Left lung (tissue), 10 donors: ENCODE data around the gene DOCK8. TPM values are rescaled to one million over a fixed set of nuclear protein-coding genes. Genes with fewer than 3 reads are reported as not detected.

Experiments used
- ATAC-seq: fragments of 200-7000 bp; cut with Tn5 transposase; one replicate; pipeline ENCODE4 v1.9.1; 2020; ENCODE audit warnings: moderate library complexity
- DNase-seq, 4 donors: peaks; one replicate each; pipeline ENCODE4 v3.0.0-alpha.2; 2013 to 2020
- H3K27ac ChIP-seq, 2 donors: fragments of 200-600 bp; sonication (generic) in 1 of 2; one replicate each; pipeline versions ENCODE4 v1.5.0 to v1.8.0; 2020 to 2021
- H3K27me3 ChIP-seq, 2 donors: fragments of 200-600 bp; sonication (generic) in 1 of 2; one replicate each; pipeline versions ENCODE4 v1.5.0 to v1.8.0; 2020 to 2021
- H3K36me3 ChIP-seq, 2 donors: fragments of 200-600 bp; sonication (generic) in 1 of 2; one replicate each; pipeline versions ENCODE4 v1.5.0 to v1.8.0; 2020 to 2021
- H3K4me1 ChIP-seq, 2 donors: fragments of 200-600 bp; one replicate each; pipeline ENCODE4 v1.8.0; 2021
- H3K4me3 ChIP-seq, 2 donors: fragments of 200-600 bp; sonication (generic) in 1 of 2; one replicate each; pipeline versions ENCODE4 v1.5.0 to v1.8.0; 2020 to 2021; ENCODE audit warnings: mild to moderate bottlenecking in 1 of 2
- H3K9me3 ChIP-seq, 2 donors: fragments of 200-600 bp; sonication (generic) in 1 of 2; one replicate each; pipeline versions ENCODE4 v1.5.0 to v1.8.0; 2020 to 2021
- intact Hi-C, 2 donors: fragments of 100-400 bp; cut with DNase I; formaldehyde crosslinking; loops; one replicate each; pipeline versions ENCODE4 v1.11.2 to v1.14.2; 2022
- polyA plus RNA-seq, 6 donors: library from polyadenylated mRNA; unstranded; fragments of 120-200 nt; gene quantifications; one replicate each; pipeline ENCODE4 v1.2.1, GENCODE V29; 2013; ENCODE audit not compliant: insufficient read length in 6 of 6
- total RNA-seq, 2 donors: library from RNA; stranded (reverse); fragmentation: NEBNext Ultra II Directional; extraction: Animal tissue kit (Norgen Biotek cat#: 25700); gene quantifications; one replicate each; pipeline ENCODE4 v1.2.1, GENCODE V29; 2021
- TF ChIP-seq, protein P1 (sequence below), 2 donors: fragments of 200-600 bp; sonication (generic) in 1 of 2; IDR thresholded peaks; one replicate each; pipeline versions ENCODE4 v1.5.0 to v1.8.0; 2021; ENCODE audit warnings: antibody characterized with exemption in 2 of 2
- donor health status: DM: no; HTN: yes; CAD: no.
- donor health status: DM: no; HTN: no; CAD: no.

The DOCK8 gene
- total and polyA plus RNA-seq, 8 donors = 5.9 to 95.9 (median 8.5) TPM

DNA sequence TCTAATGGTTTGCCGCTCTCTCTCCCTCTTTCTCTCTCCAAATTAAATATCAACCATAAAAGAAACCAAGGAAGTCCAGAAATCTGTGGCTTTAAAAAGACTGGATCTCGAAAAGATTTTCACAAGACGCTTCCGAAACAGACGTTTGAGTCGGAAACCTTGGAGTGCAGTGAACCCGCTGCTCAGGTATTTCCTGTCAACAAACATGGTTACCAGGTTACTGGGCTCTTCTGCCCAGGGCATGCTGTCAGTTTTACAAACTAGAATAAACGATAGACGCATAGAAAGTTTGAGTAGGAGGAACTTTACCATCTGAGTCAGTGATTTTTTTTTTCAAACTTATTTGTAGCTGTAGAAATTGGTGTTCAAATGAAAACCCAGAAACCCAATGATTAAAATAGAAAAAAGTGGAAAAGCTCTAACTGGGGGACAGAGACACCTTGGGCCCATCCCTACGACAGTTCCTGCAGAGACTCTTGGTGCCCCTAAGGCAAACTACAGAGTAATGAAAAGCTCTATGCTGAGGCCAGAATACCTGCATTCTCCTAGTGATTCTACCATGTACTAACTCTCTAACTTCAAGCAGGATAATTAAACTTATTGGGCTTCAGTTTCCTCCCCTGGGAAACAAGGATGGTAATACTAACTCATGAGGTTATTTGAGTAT, 90.0 kb downstream of the DOCK8 start:
- TF ChIP-seq, protein P1, sequence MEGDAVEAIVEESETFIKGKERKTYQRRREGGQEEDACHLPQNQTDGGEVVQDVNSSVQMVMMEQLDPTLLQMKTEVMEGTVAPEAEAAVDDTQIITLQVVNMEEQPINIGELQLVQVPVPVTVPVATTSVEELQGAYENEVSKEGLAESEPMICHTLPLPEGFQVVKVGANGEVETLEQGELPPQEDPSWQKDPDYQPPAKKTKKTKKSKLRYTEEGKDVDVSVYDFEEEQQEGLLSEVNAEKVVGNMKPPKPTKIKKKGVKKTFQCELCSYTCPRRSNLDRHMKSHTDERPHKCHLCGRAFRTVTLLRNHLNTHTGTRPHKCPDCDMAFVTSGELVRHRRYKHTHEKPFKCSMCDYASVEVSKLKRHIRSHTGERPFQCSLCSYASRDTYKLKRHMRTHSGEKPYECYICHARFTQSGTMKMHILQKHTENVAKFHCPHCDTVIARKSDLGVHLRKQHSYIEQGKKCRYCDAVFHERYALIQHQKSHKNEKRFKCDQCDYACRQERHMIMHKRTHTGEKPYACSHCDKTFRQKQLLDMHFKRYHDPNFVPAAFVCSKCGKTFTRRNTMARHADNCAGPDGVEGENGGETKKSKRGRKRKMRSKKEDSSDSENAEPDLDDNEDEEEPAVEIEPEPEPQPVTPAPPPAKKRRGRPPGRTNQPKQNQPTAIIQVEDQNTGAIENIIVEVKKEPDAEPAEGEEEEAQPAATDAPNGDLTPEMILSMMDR (IDR thresholded peaks at IDR 0.05) = no peak
- peak; percentile 95 for ATAC-seq
- H3K27ac ChIP-seq = peak overlapping the region in 1 of 2 donors; percentile 65
- no peaks in the 10 kb centered on the region for H3K9me3 ChIP-seq
- intact Hi-C loops = no loop called here
- peak in 1 of 4 donors; percentile 32 for DNase-seq
- no peaks in the 10 kb centered on the region for H3K27me3 ChIP-seq
- no peaks in the 10 kb centered on the region for H3K4me1 ChIP-seq
- H3K36me3 ChIP-seq = peaks cover 0 to 34% of the 10 kb centered on the region in 2 donors
- no peak overlapping the region for H3K4me3 ChIP-seq

DNA sequence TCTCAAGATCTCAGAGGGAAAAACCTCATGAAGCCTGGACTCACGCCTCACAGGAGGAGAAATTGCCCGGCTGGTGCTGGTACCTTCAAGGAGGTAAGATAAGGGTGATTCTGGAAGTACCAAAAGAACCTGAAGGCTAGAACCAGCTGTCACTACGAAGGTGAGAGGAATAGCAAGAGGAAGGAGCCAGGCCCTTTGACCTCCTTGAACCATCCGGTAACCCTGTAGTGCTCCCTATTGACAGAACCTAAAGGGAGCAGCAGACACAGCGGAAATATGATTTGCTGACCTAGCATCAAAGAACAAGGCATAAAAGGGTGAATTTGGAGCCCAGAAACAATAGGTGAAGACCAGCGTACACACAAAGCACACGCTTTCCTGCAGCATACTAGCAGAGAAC, 92.2 kb downstream of the DOCK8 start:
- peak; percentile 77 for ATAC-seq

DNA sequence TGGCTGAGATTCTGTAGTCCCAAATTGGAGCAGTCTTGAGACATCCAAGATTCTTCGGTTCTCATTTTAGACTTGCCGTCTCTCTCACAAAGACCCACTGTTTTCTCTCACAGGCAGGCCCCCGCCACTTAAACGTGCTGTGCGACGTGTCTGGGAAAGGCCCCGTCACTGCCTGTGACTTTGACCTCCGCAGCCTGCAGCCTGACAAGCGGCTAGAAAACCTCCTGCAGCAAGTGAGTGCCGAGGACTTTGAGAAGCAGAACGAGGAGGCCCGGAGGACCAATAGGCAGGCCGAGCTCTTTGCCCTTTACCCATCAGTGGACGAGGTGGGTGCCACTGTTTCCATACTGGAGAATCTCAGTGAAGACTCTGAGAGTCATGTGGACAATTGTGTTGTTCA, 97.2 kb downstream of the DOCK8 start:
- DNase-seq = no peak
- intact Hi-C loops = no loop called here
- H3K4me3 ChIP-seq = no peak overlapping the region
- peaks cover 0 to 86% of the 10 kb centered on the region in 2 donors for H3K36me3 ChIP-seq
- H3K27ac ChIP-seq = no peak overlapping the region
- TF ChIP-seq, protein P1 (IDR thresholded peaks at IDR 0.05) = no peak
- no peak for ATAC-seq
- no peaks in the 10 kb centered on the region for H3K4me1 ChIP-seq
- no peaks in the 10 kb centered on the region for H3K9me3 ChIP-seq
- H3K27me3 ChIP-seq = no peaks in the 10 kb centered on the region

More for the DNA sequence above, 92.2 kb downstream of the DOCK8 start:
- Histone ChIP-seq H3K36me3 (peaks cover 0 to 46% of the 10 kb centered on the region in 2 donors), H3K4me3 (no peak overlapping the region), H3K4me1 (no peaks in the 10 kb centered on the region), H3K27ac (no peak overlapping the region), H3K9me3 (no peaks in the 10 kb centered on the region), H3K27me3 (no peaks in the 10 kb centered on the region)
- TF ChIP-seq, protein P1 (IDR thresholded peaks at IDR 0.05) = peak in 1 of 2 donors; percentile 23
- intact Hi-C loops = no loop called here
- no peak for DNase-seq

DNA sequence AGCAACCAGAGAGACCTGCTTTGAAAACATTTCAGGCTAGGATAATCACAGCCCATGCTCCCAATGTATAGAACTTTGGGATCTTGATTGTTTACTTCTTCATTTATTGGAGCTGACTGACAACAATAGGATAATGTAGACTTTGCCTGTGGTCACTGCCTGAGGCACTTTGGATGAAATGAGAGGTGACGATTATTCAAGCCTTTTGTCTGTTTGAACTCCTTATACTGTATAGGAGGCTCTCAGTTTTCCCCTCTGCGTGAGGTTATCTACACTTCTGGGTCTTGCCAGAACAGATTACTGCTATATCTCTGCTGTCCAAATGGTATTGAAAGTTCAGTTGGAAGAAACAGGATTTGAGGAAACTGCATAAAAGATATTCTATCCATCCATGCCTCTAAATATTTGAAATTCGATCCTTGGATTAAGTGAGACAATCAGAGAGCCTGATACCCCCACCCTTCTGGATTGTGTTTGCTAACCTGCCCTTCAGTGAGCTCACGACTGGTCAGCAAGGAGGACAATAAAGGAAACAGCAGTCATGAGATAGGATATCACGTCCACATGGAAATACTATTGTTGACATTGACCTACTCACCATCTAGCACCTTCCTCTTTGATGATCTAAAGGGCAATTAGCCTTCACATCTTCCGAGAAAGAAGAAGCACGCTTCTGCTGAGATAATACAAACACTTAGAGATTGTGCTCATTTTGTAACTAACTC, 98.1 kb downstream of the DOCK8 start:
- Histone ChIP-seq H3K9me3 (no peaks in the 10 kb centered on the region), H3K4me1 (no peaks in the 10 kb centered on the region), H3K36me3 (peaks cover 0 to 86% of the 10 kb centered on the region in 2 donors), H3K27ac (no peak overlapping the region), H3K27me3 (no peaks in the 10 kb centered on the region), H3K4me3 (no peak overlapping the region)
- no peak for DNase-seq
- ATAC-seq = no peak
- TF ChIP-seq, protein P1 (IDR thresholded peaks at IDR 0.05) = no peak
- intact Hi-C loops = no loop called here

DNA sequence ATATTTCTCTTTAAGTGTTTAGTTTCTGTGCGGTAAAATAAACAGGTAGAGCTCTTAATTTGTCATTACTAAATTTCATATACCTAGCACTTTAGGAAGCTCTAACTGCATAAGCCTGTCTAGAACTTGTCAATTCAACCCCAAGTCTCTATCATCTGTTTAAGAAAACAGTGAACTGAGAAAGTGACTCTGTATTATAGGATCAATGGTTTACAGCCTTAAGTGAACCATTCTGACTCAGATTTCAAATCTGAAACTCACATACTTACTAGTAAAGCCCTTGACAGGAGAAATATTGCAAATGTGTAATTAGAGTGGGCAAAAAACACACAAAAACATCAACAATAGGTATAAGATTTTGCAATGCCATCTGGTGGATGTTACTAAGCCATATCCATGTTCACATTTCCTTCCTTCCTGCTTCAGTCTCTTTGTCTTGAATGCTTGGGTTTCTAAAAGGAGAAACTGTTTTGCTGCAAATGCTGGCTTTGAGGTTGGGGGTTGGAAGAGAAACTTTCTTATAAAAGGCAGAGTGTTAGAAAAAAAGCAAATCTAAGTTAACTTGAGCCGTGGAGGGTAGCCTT, 101.8 kb downstream of the DOCK8 start:
- no peak overlapping the region for H3K4me3 ChIP-seq
- intact Hi-C loops = no loop called here
- peak overlapping the region in 1 of 2 donors; percentile 54 for H3K27ac ChIP-seq
- H3K4me1 ChIP-seq = no peaks in the 10 kb centered on the region
- no peaks in the 10 kb centered on the region for H3K9me3 ChIP-seq
- no peak for ATAC-seq
- H3K27me3 ChIP-seq = no peaks in the 10 kb centered on the region
- TF ChIP-seq, protein P1 (IDR thresholded peaks at IDR 0.05) = no peak
- H3K36me3 ChIP-seq = peaks cover 0 to 81% of the 10 kb centered on the region in 2 donors
- no peak for DNase-seq
